K562 (cell line): ENCODE data around the gene POTEF.
"Not testable (repeated sequence)": the region's sequence is repeated elsewhere in the genome, so short reads cannot be mapped to it uniquely, and the experiment has no call there.

ENCODE experiments used
- CTCF ChIP-seq, 3 experiments: IDR thresholded peaks in 2 of 3; conservative IDR thresholded peaks in 1 of 3; 2 replicates each; pipeline ENCODE4 v1.5.1; 2011 to 2012; ENCODE audit warnings: low read length in 3 of 3, mild to moderate bottlenecking in 3 of 3, control low read depth in 2 of 3, improper control_type of control experiment in 1 of 3, inconsistent platforms in 1 of 3, low read depth in 1 of 3, mixed read lengths in 1 of 3, moderate library complexity in 1 of 3; ENCODE audit not compliant: insufficient read depth in 2 of 3
- JUN ChIP-seq, 2 experiments: sonication (generic) in 1 of 2; formaldehyde crosslinking in 1 of 2; IDR thresholded peaks; 2 replicates each; pipeline versions ENCODE4 v1.6.1 to v1.8.0; 2012 to 2022; ENCODE audit warnings: borderline replicate concordance in 2 of 2, mild to moderate bottlenecking in 2 of 2, improper control_type of control experiment in 1 of 2, low read depth in 1 of 2, low read length in 1 of 2, missing genetic modification reagents in 1 of 2
- USF2 ChIP-seq: sonication (generic); formaldehyde crosslinking; IDR thresholded peaks from 2 replicates; pipeline ENCODE4 v1.5.0; 2020; ENCODE audit warnings: missing genetic modification reagents
- ZBTB9 ChIP-seq: fragments of 450-650 bp; formaldehyde crosslinking; IDR thresholded peaks from 2 replicates; pipeline ENCODE4 v1.4.0; 2020; ENCODE audit warnings: mild to moderate bottlenecking, moderate library complexity

GRCh38 chr2:130059982-130060381 lies 69.0 kb downstream of the POTEF start:
- TF ChIP-seq CTCF (IDR thresholded peaks at IDR 0.05 in 2 of 3, conservative IDR thresholded peaks at IDR 0.05 in 1 of 3; ENCODE audit: insufficient read depth in 2 of 3, low read depth in 1 of 3, low read length in 3 of 3); USF2 (CRISPR knock-in tag); JUN (IDR thresholded peaks at IDR 0.05; ENCODE audit: borderline replicate concordance, low read depth, low read length); JUN (CRISPR knock-in tag; IDR thresholded peaks at IDR 0.05; ENCODE audit: borderline replicate concordance); ZBTB9: not testable (repeated sequence)
